Mammary microvascular endothelial cell (primary cell): ENCODE measurements around the gene OR51S1. TPM values are rescaled to one million over a fixed set of nuclear protein-coding genes. Genes with fewer than 3 reads are reported as not detected.

Experiments
- total RNA-seq: library from RNA; depleted of rRNA; stranded (reverse); fragments of >200 nt; gene quantifications from 2 replicates; pipeline ENCODE4 v1.2.3, GENCODE V29; 2015

Gene OR51S1, protein sequence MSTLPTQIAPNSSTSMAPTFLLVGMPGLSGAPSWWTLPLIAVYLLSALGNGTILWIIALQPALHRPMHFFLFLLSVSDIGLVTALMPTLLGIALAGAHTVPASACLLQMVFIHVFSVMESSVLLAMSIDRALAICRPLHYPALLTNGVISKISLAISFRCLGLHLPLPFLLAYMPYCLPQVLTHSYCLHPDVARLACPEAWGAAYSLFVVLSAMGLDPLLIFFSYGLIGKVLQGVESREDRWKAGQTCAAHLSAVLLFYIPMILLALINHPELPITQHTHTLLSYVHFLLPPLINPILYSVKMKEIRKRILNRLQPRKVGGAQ
- not detected in 2 replicates for total RNA-seq

DNA sequence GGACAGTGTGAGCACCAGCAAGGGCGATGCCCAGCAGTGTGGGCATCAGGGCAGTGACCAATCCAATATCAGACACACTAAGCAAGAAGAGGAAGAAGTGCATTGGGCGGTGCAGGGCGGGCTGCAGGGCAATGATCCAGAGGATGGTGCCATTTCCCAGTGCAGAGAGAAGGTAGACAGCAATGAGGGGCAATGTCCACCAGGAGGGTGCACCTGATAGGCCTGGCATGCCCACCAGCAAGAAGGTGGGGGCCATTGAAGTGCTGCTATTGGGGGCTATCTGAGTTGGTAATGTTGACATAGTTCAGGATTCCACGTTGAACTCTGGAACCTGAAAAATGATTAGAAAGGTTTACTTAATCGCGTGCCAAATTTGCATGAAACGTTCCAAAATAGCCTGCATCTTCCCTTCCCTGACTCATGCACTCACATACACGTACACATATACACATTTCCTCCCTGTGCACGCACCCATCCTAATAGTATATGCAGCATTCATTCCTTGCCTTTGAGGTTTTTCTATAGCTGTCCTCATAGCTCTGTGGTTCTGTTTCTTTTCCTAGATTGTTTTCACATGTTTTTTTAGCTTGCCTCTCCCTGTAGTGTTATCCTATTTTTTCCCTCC lies at the start of gene OR51S1:
TSS of gene OR51S1 (minus strand) at position 301 of the 625 bp plus-strand sequence. CDS start at position 301, 0 bp downstream.

DNA sequence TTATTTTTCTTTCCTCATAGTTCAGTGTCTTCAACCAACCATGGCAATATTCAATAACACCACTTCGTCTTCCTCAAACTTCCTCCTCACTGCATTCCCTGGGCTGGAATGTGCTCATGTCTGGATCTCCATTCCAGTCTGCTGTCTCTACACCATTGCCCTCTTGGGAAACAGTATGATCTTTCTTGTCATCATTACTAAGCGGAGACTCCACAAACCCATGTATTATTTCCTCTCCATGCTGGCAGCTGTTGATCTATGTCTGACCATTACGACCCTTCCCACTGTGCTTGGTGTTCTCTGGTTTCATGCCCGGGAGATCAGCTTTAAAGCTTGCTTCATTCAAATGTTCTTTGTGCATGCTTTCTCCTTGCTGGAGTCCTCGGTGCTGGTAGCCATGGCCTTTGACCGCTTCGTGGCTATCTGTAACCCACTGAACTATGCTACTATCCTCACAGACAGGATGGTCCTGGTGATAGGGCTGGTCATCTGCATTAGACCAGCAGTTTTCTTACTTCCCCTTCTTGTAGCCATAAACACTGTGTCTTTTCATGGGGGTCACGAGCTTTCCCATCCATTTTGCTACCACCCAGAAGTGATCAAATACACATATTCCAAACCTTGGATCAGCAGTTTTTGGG lies 33.0 kb upstream of the OR51S1 start, which contains the start of gene OR51T1:
TSS of gene OR51T1 (plus strand) at position 41 of the 641 bp plus-strand sequence. CDS start at position 41, 0 bp downstream.

DNA sequence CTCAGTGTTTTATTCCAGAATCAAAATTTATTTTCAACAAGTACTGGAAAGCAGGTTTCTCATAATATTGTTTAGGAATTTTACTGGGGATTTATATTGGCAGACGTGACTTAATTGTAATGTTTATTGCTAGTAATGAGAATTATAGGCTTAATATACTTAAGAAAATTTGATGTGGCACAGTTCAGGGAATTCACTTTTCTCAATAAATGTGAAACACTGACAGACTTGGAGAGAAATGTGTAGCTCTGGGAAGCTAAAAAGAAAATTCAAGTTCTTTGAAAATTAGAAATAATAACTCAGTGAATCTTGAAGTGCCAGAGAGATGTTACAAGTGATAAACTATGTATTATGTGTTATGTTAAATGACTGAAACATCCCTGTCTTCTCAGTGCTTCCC lies 28.0 kb downstream of the OR51S1 start, which contains the start of gene OR51F2:
TSS of gene OR51F2 (plus strand) at position 301 of the 400 bp plus-strand sequence. CDS start 101 bp downstream, outside the sequence.

DNA sequence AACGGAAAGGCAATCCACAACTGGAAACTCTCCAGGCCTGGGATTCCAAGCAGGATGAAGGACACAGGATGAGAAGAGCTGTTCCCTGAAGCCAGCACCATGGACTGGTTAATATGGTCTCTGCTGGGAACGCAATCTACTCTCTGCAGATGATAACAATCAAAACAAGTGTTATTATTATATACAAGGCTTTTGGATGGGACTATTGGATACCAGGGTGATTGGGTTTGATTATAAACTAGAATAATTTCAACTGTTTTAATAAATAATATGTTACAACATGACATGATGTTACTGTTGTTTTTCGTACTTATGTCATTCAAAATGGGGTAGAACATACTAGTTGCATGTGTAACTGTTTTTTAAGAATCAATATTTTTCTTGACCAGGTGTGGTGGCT lies 44.7 kb downstream of the OR51S1 start, which contains the start of gene OR52R1:
TSS of gene OR52R1 (minus strand) at position 101 of the 400 bp plus-strand sequence. CDS start at position 101, 0 bp downstream.

Other genes with a start within 250 kb of the OR51S1 start
- 7.4 and 12.7 TPM in 2 replicates for gene TRIM68, start 241.0 kb downstream of the OR51S1 start, total RNA-seq
- not detected in 2 replicates for gene OR51D1, start 211.7 kb downstream of the OR51S1 start, total RNA-seq
- not detected in 2 replicates for gene OR51E1, start 205.2 kb downstream of the OR51S1 start, total RNA-seq
- not detected in 2 replicates for gene OR51E2, start 151.4 kb downstream of the OR51S1 start, total RNA-seq
- not detected in 2 replicates for gene MMP26, start 144.4 kb downstream of the OR51S1 start, total RNA-seq
- gene OR51F1, start 79.3 kb downstream of the OR51S1 start, total RNA-seq: not detected in 2 replicates
- not detected in 2 replicates for gene OR52R1, start 44.8 kb downstream of the OR51S1 start, total RNA-seq
- not detected in 2 replicates for gene OR51F2, start 27.9 kb downstream of the OR51S1 start, total RNA-seq
- gene OR51T1, start 32.7 kb upstream of the OR51S1 start, total RNA-seq: not detected in 2 replicates
- gene OR51A7, start 54.6 kb upstream of the OR51S1 start, total RNA-seq: not detected in 2 replicates
- not detected in 2 replicates for gene OR51G2, start 70.1 kb upstream of the OR51S1 start, total RNA-seq
- not detected in 2 replicates for gene OR51G1, start 75.1 kb upstream of the OR51S1 start, total RNA-seq
- gene OR51A4, start 98.4 kb upstream of the OR51S1 start, total RNA-seq: not detected in 2 replicates
- not detected in 2 replicates for gene OR51A2, start 106.5 kb upstream of the OR51S1 start, total RNA-seq
- not detected in 2 replicates for gene OR51L1, start 145.6 kb upstream of the OR51S1 start, total RNA-seq
- not detected in 2 replicates for gene OR52J3, start 197.3 kb upstream of the OR51S1 start, total RNA-seq
- gene OR52E2, start 210.4 kb upstream of the OR51S1 start, total RNA-seq: not detected in 2 replicates
- not detected in 2 replicates for gene OR52E1, start 220.4 kb upstream of the OR51S1 start, total RNA-seq